ENCODE measurements around the gene LDHB. TPM values are rescaled to one million over a fixed set of nuclear protein-coding genes. Genes with fewer than 3 reads are reported as not detected.

The LDHB gene
- polyA plus RNA-seq, 1 donor from 2014 or later: 1,039 TPM

GRCh38 chr12:21613931-21614330 is 43.7 kb downstream of the LDHB start:
- H3K9me3 ChIP-seq (ENCODE audit: low read length): no peaks in the 10 kb centered on the region
- no peaks in the 10 kb centered on the region for H4K20me1 ChIP-seq (ENCODE audit: insufficient read depth)
- no peaks in the 10 kb centered on the region for H3K27me3 ChIP-seq (ENCODE audit: insufficient read depth, low read depth, low read length)
- H3K36me3 ChIP-seq (ENCODE audit: insufficient read depth, low read length): no peaks in the 10 kb centered on the region
- H2AFZ ChIP-seq (ENCODE audit: low read depth, low read length): no peak overlapping the region
- no peak overlapping the region for H3K27ac ChIP-seq (ENCODE audit: low read length)
- H3K9ac ChIP-seq (ENCODE audit: low read length): no peak overlapping the region
- no peak for TF ChIP-seq EP300 (conservative IDR thresholded peaks at IDR 0.05; ENCODE audit: poor library complexity, severe bottlenecking)
- no peak for TF ChIP-seq TAF1 (IDR thresholded peaks at IDR 0.05; ENCODE audit: low read depth)
- TF ChIP-seq REST (IDR thresholded peaks at IDR 0.05; ENCODE audit: borderline replicate concordance): no peak
- no peak for TF ChIP-seq EZH2 (IDR thresholded peaks at IDR 0.05; ENCODE audit: borderline replicate concordance, insufficient read depth, low read length, poor library complexity, severe bottlenecking)
- TF ChIP-seq CTCF (IDR thresholded peaks at IDR 0.05; ENCODE audit: poor library complexity, severe bottlenecking): no peak
- no peak for TF ChIP-seq MXI1 (conservative IDR thresholded peaks at IDR 0.05; ENCODE audit: poor library complexity, severe bottlenecking)
- TF ChIP-seq POLR2AphosphoS5 (IDR thresholded peaks at IDR 0.05): no peak
- TF ChIP-seq RAD21 (conservative IDR thresholded peaks at IDR 0.05): no peak
- TF ChIP-seq SMC3 (conservative IDR thresholded peaks at IDR 0.05; ENCODE audit: poor library complexity): no peak
- H3K79me2 ChIP-seq (replicated peaks; ENCODE audit: insufficient read depth, low read length): no peaks in the 10 kb centered on the region
- H3K9me2 ChIP-seq (ENCODE audit: insufficient read depth, low read length): no peaks in the 10 kb centered on the region
- no peak overlapping the region for H3K4me3 ChIP-seq (ENCODE audit: low read length)
- no peak overlapping the region for H3K4me2 ChIP-seq (ENCODE audit: low read length)
- no peaks in the 10 kb centered on the region for H3F3A ChIP-seq (ENCODE audit: insufficient read depth, low read length, poor library complexity, severe bottlenecking)

- no peak overlapping the region for H3K4me2 ChIP-seq (ENCODE audit: low read length)
These were observed 49.4 kb downstream of the LDHB start for GRCh38 chr12:21608196-21608595.

More at GRCh38 chr12:21608196-21608595, 49.4 kb downstream of the LDHB start:
- Histone ChIP-seq H3K79me2 (replicated peaks; ENCODE audit: insufficient read depth, low read length) (no peaks in the 10 kb centered on the region), H2AFZ (ENCODE audit: low read depth, low read length) (no peak overlapping the region), H3K4me3 (ENCODE audit: low read length) (no peak overlapping the region), H3F3A (ENCODE audit: insufficient read depth, low read length, poor library complexity, severe bottlenecking) (no peaks in the 10 kb centered on the region), H3K9me2 (ENCODE audit: insufficient read depth, low read length) (no peaks in the 10 kb centered on the region), H3K9ac (ENCODE audit: low read length) (no peak overlapping the region), H3K9me3 (ENCODE audit: low read length) (no peaks in the 10 kb centered on the region), H3K36me3 (ENCODE audit: insufficient read depth, low read length) (no peaks in the 10 kb centered on the region), H3K27ac (ENCODE audit: low read length) (no peak overlapping the region), H3K27me3 (ENCODE audit: insufficient read depth, low read depth, low read length) (no peaks in the 10 kb centered on the region), H4K20me1 (ENCODE audit: insufficient read depth) (no peaks in the 10 kb centered on the region)
- TF ChIP-seq SMC3 (conservative IDR thresholded peaks at IDR 0.05; ENCODE audit: poor library complexity) (no peak), REST (IDR thresholded peaks at IDR 0.05; ENCODE audit: borderline replicate concordance) (no peak), MXI1 (conservative IDR thresholded peaks at IDR 0.05; ENCODE audit: poor library complexity, severe bottlenecking) (no peak), RAD21 (conservative IDR thresholded peaks at IDR 0.05) (no peak)
